Measurements from ENCODE around the gene IFNAR2. TPM values are rescaled to one million over a fixed set of nuclear protein-coding genes. Genes with fewer than 3 reads are reported as not detected.
"Not testable (repeated sequence)": the region's sequence is repeated elsewhere in the genome, so short reads cannot be mapped to it uniquely, and the experiment has no call there.

IFNAR2 gene
- total RNA-seq, 3 donors from 2014 or later: 10.4 to 16.5 (median 15.1) TPM

DNA sequence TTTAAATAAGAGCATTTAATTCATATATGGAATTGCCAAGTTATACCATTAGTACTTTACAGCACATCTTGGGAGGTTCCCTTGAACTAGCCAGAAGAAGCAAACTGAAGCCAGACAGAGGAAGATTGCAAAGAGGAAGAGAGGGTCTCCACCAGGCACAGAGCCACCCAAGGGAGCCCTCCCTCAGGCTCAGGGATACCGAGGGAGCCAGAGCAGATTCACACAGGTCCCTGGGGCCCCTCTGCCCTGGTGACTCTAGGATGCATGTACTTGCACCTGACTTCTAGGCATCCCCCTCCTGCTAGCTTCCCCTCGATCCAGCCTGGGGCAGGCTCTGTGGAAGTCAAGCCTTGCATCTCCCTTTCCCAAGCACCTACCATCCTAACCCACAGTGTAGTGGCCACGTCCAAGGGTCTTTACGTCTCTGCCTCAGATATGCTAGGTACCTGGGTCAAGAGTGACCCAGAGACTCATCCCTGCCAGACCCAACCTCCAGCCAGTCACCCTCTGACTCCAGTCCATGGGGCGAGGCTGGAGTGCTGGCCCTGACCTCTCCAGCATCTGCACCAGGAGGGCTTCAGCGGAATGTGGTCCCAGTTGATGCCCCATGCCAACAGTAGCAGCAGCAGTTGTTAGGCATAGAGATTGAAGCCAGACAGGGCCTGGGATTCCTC, 6.4 kb downstream of the IFNAR2 start:
- intact Hi-C loops (cut with DNase I; ENCODE audit: low total_unique reads): no loop called here
- no peaks in the 10 kb centered on the region for H3K9me3 ChIP-seq
- peaks cover 0 to 6% of the 10 kb centered on the region in 2 donors for H3K4me1 ChIP-seq
- H3K27me3 ChIP-seq: no peaks in the 10 kb centered on the region
- no peak overlapping the region for H3K4me3 ChIP-seq
- no peak overlapping the region for H3K27ac ChIP-seq
- DNase-seq (ENCODE audit: low spot score in 2 of 2): no peak
- H3K36me3 ChIP-seq: no peaks in the 10 kb centered on the region
- TF ChIP-seq POLR2A (IDR thresholded peaks at IDR 0.05) (no peak), POLR2AphosphoS5 (IDR thresholded peaks at IDR 0.05) (no peak)
- TF ChIP-seq, protein P1, sequence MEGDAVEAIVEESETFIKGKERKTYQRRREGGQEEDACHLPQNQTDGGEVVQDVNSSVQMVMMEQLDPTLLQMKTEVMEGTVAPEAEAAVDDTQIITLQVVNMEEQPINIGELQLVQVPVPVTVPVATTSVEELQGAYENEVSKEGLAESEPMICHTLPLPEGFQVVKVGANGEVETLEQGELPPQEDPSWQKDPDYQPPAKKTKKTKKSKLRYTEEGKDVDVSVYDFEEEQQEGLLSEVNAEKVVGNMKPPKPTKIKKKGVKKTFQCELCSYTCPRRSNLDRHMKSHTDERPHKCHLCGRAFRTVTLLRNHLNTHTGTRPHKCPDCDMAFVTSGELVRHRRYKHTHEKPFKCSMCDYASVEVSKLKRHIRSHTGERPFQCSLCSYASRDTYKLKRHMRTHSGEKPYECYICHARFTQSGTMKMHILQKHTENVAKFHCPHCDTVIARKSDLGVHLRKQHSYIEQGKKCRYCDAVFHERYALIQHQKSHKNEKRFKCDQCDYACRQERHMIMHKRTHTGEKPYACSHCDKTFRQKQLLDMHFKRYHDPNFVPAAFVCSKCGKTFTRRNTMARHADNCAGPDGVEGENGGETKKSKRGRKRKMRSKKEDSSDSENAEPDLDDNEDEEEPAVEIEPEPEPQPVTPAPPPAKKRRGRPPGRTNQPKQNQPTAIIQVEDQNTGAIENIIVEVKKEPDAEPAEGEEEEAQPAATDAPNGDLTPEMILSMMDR (IDR thresholded peaks at IDR 0.05): no peak

DNA sequence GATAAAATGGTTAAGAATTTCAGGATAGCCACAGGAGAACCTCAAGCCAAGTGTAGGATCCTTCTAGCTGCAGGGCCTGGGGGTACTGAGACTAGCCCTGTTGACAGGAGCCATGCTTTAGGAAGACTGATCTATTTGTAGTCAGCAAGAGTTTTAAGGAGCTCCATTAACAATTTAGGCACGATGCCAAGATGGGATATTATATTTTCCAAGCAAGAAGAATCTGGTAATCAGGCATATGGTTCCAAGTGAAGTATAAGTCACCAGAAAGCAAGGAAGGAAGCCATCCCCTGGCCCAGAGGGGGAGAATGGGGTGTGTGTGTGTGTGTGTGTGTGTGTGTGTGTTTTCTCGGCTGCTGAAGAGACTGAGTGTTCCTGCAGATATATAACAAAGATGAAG, 7.0 kb downstream of the IFNAR2 start:
- H3K9me3 ChIP-seq: no peaks in the 10 kb centered on the region
- TF ChIP-seq POLR2AphosphoS5 (IDR thresholded peaks at IDR 0.05) (no peak), POLR2A (IDR thresholded peaks at IDR 0.05) (no peak)
- TF ChIP-seq, protein P1 (IDR thresholded peaks at IDR 0.05): no peak
- peaks cover 0 to 4% of the 10 kb centered on the region in 2 donors for H3K4me1 ChIP-seq
- DNase-seq (ENCODE audit: low spot score in 2 of 2): no peak
- no peak overlapping the region for H3K27ac ChIP-seq
- no peaks in the 10 kb centered on the region for H3K36me3 ChIP-seq
- intact Hi-C loops (cut with DNase I; ENCODE audit: low total_unique reads): no loop called here
- H3K27me3 ChIP-seq: no peaks in the 10 kb centered on the region
- no peak overlapping the region for H3K4me3 ChIP-seq

DNA sequence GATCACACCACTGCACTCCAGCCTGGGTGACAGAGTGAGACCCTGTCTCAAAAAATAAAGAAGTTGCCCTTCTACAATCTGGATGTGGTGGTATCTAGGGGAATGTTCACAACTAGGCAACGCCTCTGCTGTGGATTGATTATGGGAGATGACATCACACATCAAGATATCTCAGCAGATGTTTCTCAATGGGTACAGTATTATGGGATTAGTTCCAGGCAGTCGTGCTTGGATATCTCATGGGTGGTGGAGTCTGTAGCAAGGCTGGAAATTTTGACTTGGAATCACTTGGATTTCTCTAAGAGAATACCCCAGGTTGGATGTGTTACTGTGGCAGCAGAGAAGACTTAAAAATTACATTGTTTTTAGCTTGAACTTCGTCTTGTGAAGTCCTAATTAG, 7.7 kb downstream of the IFNAR2 start:
- no peak for DNase-seq (ENCODE audit: low spot score in 2 of 2)
- H3K4me1 ChIP-seq: no peaks in the 10 kb centered on the region
- TF ChIP-seq POLR2AphosphoS5 (IDR thresholded peaks at IDR 0.05): no peak
- TF ChIP-seq, protein P1 (IDR thresholded peaks at IDR 0.05): no peak
- no peak for TF ChIP-seq POLR2A (IDR thresholded peaks at IDR 0.05)
- intact Hi-C loops (cut with DNase I; ENCODE audit: low total_unique reads): no loop called here
- no peaks in the 10 kb centered on the region for H3K27me3 ChIP-seq
- H3K9me3 ChIP-seq: no peaks in the 10 kb centered on the region
- H3K4me3 ChIP-seq: no peak overlapping the region
- H3K27ac ChIP-seq: no peak overlapping the region
- H3K36me3 ChIP-seq: no peaks in the 10 kb centered on the region

DNA sequence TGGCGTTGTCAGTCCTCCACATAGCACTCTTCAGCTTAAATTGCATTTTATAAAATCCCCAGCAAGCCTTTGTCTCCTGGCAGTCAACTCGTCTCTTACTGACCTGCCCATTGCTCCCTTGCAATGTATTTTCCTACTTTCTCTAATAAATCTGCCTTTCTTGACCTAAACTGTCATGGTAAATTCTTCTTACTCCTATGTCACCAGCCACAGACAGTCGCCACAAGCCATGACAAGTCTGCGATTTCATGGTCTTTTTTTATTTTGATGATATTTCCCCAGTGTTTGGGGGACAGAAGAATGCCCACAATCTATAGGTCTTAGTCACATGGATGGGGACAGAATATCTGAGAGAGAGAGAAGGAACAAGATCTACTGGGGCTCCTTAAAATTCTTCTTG, 8.4 kb downstream of the IFNAR2 start:
- intact Hi-C loops (cut with DNase I; ENCODE audit: low total_unique reads): no loop called here

DNA sequence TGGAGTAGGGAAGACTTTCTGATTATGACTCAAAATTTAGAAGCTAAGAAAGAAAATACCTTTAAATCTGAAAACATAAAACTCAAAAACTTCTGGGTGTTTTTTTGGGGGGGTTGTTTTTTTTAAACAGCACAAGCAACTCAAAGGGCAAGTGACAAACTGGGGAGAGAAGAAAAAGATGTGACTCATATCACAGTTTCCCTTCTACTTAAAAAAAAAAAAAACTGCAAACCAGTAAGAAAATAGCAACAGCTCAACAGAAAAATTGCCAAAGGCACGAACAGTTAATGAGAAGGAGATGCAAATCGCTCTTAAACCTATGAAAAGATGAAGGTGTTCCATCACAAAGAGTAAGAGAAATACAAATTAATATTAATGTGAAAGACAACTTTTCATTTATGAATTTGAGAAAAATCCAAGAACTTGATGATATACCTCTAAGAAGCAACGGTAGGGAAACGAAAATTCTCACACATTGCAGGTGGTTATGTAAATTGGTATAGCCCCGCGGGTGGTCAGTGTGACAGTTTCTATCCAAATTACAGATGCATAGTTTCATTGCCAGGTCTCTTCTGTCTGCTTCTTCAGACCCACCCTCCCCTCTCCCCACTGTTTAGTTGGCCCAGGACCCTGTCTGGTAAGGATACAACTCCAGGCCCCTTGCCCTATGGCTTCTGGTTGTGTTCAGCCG, 9.0 kb downstream of the IFNAR2 start:
- TF ChIP-seq POLR2A (IDR thresholded peaks at IDR 0.05) (no peak), POLR2AphosphoS5 (IDR thresholded peaks at IDR 0.05) (no peak)
- TF ChIP-seq, protein P1 (IDR thresholded peaks at IDR 0.05): no peak
- Histone ChIP-seq H3K4me1 (no peaks in the 10 kb centered on the region), H3K27me3 (no peaks in the 10 kb centered on the region), H3K9me3 (no peaks in the 10 kb centered on the region), H3K36me3 (no peaks in the 10 kb centered on the region), H3K4me3 (no peak overlapping the region), H3K27ac (no peak overlapping the region)
- no peak for DNase-seq (ENCODE audit: low spot score in 2 of 2)
- intact Hi-C loops (cut with DNase I; ENCODE audit: low total_unique reads): no loop called here

More for the DNA sequence above, 8.4 kb downstream of the IFNAR2 start:
- no peak for DNase-seq (ENCODE audit: low spot score in 2 of 2)
- H3K27me3 ChIP-seq: no peaks in the 10 kb centered on the region
- no peaks in the 10 kb centered on the region for H3K4me1 ChIP-seq
- no peaks in the 10 kb centered on the region for H3K9me3 ChIP-seq
- H3K27ac ChIP-seq: no peak overlapping the region
- H3K36me3 ChIP-seq: no peaks in the 10 kb centered on the region
- no peak overlapping the region for H3K4me3 ChIP-seq
- TF ChIP-seq, protein P1 (IDR thresholded peaks at IDR 0.05): no peak

DNA sequence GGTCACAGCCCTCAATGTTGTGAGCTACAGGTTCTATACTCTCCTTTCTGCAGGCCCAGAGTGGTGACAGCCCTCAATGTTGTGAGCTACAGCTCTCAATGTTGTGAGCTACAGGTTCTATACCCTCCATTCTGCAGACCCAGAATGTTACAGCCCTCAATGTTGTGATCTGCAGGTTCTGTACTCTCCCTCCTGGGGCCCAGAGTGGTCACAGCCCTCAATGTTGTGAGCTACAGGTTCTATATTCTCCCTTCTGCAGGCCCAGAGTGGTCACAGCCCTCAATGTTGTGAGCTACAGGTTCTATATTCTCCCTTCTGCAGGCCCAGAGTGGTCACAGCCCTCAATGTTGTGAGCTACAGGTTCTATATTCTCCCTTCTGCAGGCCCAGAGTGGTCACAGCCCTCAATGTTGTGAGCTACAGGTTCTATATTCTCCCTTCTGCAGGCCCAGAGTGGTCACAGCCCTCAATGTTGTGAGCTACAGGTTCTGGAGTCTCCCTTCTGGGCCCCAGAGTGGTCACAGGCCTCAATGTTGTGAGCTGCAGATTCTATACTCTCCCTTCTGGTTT, 9.9 kb downstream of the IFNAR2 start:
- H3K4me1 ChIP-seq; H3K27me3 ChIP-seq; intact Hi-C loops (cut with DNase I; ENCODE audit: low total_unique reads); DNase-seq (ENCODE audit: low spot score in 2 of 2); H3K4me3 ChIP-seq; H3K9me3 ChIP-seq; H3K27ac ChIP-seq; H3K36me3 ChIP-seq: not testable (repeated sequence)

Data from breast epithelium (tissue), 4 donors.